CD4-positive, alpha-beta T cell (primary cell): ENCODE results near the gene PTPN12. TPM values are rescaled to one million over a fixed set of nuclear protein-coding genes. Genes with fewer than 3 reads are reported as not detected.

Experiments
- ATAC-seq: fragments of 200-7000 bp; cut with Tn5 transposase; one replicate; pipeline ENCODE4 v1.10.0; 2022; ENCODE audit warnings: mild to moderate bottlenecking; ENCODE audit not compliant: poor library complexity
- CTCF ChIA-PET: fragments of 350-600 bp; sonication (Branson Sonifier 250); formaldehyde crosslinking; loops from one replicate; lab custom pipeline; 2021; ENCODE audit warnings: antibody characterized with exemption, inconsistent platforms; lab: Charles Lee
- POLR2A ChIA-PET: fragments of 350-600 bp; sonication (Branson Sonifier 250); formaldehyde crosslinking; loops from one replicate; lab custom pipeline; 2021; ENCODE audit warnings: antibody characterized with exemption, inconsistent platforms; lab: Charles Lee
- DNase-seq, 14 experiments: peaks; one replicate each; pipeline ENCODE4 v3.0.0-alpha.2; 2013 to 2020; ENCODE audit warnings: mixed read lengths in 2 of 14
- H3K27ac ChIP-seq, 2 donors: one replicate each; pipeline versions ENCODE4 v1.5.1 to v1.7.0; 2013; ENCODE audit warnings: low read length in 2 of 2, low read depth in 1 of 2, mild to moderate bottlenecking in 1 of 2
- H3K27me3 ChIP-seq, 2 experiments: 1 replicate in 1 of 2; 2 replicates in 1 of 2; pipeline versions ENCODE4 v1.6.1 to v1.7.0; 2013; ENCODE audit warnings: low read length in 2 of 2, control low read depth in 1 of 2, mild to moderate bottlenecking in 1 of 2, moderate library complexity in 1 of 2; ENCODE audit not compliant: insufficient read depth in 2 of 2, control insufficient read depth in 1 of 2
- H3K36me3 ChIP-seq: one replicate; pipeline ENCODE4 v1.6.1; 2013; ENCODE audit warnings: low read length, control low read depth; ENCODE audit not compliant: insufficient read depth
- H3K4me1 ChIP-seq: one replicate; pipeline ENCODE4 v1.6.1; 2013; ENCODE audit warnings: low read length, control low read depth; ENCODE audit not compliant: insufficient read depth
- H3K4me3 ChIP-seq: one replicate; pipeline ENCODE4 v1.5.1; 2013; ENCODE audit warnings: mild to moderate bottlenecking, low read length, moderate library complexity
- H3K9me3 ChIP-seq, 2 experiments: 1 replicate in 1 of 2; 2 replicates in 1 of 2; pipeline versions ENCODE4 v1.6.1 to v1.7.0; 2013; ENCODE audit warnings: low read length in 2 of 2, mild to moderate bottlenecking in 2 of 2, control low read depth in 1 of 2, moderate library complexity in 1 of 2; ENCODE audit not compliant: control insufficient read depth in 1 of 2, insufficient read depth in 1 of 2
- H3K27ac Mint-ChIP-seq: one replicate; pipeline ENCODE4 v1.8.0; 2020; ENCODE audit warnings: mixed read lengths
- H3K27me3 Mint-ChIP-seq: one replicate; pipeline ENCODE4 v1.8.0; 2021; ENCODE audit warnings: mixed read lengths
- H3K36me3 Mint-ChIP-seq: one replicate; pipeline ENCODE4 v1.8.0; 2021; ENCODE audit warnings: low read depth, mixed read lengths
- H3K4me1 Mint-ChIP-seq: one replicate; pipeline ENCODE4 v1.8.0; 2021; ENCODE audit warnings: low read depth, mixed read lengths
- H3K4me3 Mint-ChIP-seq: one replicate; pipeline ENCODE4 v1.8.0; 2020; ENCODE audit warnings: mild to moderate bottlenecking, mixed read lengths
- H3K9me3 Mint-ChIP-seq: one replicate; pipeline ENCODE4 v1.8.0; 2020; ENCODE audit warnings: mixed read lengths
- intact Hi-C, 2 experiments: fragments of 100-400 bp; cut with DNase I in 1 of 2; cut with micrococcal nuclease in 1 of 2; formaldehyde crosslinking; loops; one replicate each; pipeline versions ENCODE4 v1.15.1 to v1.9.0; 2023 to 2025; cut with DNase I, micrococcal nuclease
- total RNA-seq, 174 experiments: library from RNA in 2 of 174; stranded (reverse) in 2 of 174; gene quantifications; one replicate each; pipeline ENCODE4 v1.2.3 and lab custom pipeline; 2021 to 2026
- TF ChIP-seq, protein P1 (sequence below): fragments of 200-600 bp; IDR thresholded peaks from one replicate; pipeline ENCODE4 v1.8.0; 2022; ENCODE audit warnings: antibody characterized with exemption, mild to moderate bottlenecking

PTPN12 gene
- total RNA-seq, 2 experiments from 2014 or later = 11.7 to 14.8 TPM

DNA sequence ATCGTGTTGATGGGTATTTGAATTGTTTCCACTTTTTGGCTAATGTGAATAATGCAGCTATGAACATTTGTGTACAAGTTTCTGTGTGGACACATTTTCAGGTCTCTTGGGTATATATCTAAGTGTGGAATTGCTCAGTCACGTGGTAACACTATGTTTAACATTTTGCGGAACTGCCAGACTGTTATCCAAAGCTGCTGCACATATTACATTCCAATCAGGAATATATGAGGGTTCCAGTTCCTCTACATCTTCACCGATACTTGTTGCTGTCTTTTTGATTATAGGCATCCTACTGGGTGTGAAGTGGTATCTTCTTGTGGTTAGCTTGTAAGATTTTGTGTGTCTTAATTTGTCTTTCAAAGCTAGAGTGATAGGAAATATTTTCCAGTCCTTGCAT is 6.8 kb downstream of the PTPN12 start:
- CTCF ChIA-PET = no interaction called here
- H3K27me3 Mint-ChIP-seq = no peaks in the 10 kb centered on the region

DNA sequence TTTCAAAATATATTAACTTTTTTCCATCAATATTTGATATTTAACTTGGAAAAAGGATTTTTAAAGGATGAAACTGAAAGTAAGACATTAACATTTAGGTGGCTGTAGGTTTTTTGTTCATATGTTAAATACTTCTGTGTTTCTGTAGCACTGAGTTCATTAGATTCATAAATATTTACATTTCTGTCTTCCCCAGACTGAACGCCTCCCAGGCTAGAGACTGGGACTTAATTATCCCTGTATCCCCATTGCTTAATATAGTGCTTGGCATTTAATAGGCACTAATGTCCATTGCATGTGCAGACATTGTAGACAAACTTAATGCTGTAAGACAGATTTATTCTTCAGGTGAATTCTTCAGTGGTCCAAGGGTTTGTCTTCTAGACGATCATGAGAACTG is 7.4 kb downstream of the PTPN12 start:
- no peaks in the 10 kb centered on the region for H3K36me3 Mint-ChIP-seq
- Histone ChIP-seq H3K36me3 (no peaks in the 10 kb centered on the region), H3K4me1 (peaks cover 3% of the 10 kb centered on the region), H3K4me3 (no peak overlapping the region), H3K27ac (no peak overlapping the region), H3K9me3 (no peaks in the 10 kb centered on the region), H3K27me3 (no peaks in the 10 kb centered on the region)
- no peaks in the 10 kb centered on the region for H3K9me3 Mint-ChIP-seq
- DNase-seq (no peak), ATAC-seq (no peak)
- no peak overlapping the region for H3K4me3 Mint-ChIP-seq
- H3K27me3 Mint-ChIP-seq = no peaks in the 10 kb centered on the region
- peaks cover 55% of the 10 kb centered on the region for H3K4me1 Mint-ChIP-seq
- no peak overlapping the region for H3K27ac Mint-ChIP-seq
- ChIA-PET POLR2A (interaction anchor here (0.7 kb wide), 1 partner anchor 475 kb away, joined by 3 read pairs; no protein-coding TSS in a partner anchor), CTCF (no interaction called here)
- TF ChIP-seq, protein P1, sequence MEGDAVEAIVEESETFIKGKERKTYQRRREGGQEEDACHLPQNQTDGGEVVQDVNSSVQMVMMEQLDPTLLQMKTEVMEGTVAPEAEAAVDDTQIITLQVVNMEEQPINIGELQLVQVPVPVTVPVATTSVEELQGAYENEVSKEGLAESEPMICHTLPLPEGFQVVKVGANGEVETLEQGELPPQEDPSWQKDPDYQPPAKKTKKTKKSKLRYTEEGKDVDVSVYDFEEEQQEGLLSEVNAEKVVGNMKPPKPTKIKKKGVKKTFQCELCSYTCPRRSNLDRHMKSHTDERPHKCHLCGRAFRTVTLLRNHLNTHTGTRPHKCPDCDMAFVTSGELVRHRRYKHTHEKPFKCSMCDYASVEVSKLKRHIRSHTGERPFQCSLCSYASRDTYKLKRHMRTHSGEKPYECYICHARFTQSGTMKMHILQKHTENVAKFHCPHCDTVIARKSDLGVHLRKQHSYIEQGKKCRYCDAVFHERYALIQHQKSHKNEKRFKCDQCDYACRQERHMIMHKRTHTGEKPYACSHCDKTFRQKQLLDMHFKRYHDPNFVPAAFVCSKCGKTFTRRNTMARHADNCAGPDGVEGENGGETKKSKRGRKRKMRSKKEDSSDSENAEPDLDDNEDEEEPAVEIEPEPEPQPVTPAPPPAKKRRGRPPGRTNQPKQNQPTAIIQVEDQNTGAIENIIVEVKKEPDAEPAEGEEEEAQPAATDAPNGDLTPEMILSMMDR = no peak
- intact Hi-C loops = no loop called here

More for the DNA sequence above, 6.8 kb downstream of the PTPN12 start:
- Mint-ChIP-seq H3K4me1 (peaks cover 54% of the 10 kb centered on the region), H3K36me3 (no peaks in the 10 kb centered on the region), H3K27ac (no peak overlapping the region), H3K9me3 (no peaks in the 10 kb centered on the region), H3K4me3 (no peak overlapping the region)
- H3K4me3 ChIP-seq = no peak overlapping the region
- peak in 1 of 14 experiments; percentile 8 for DNase-seq
- H3K9me3 ChIP-seq = no peaks in the 10 kb centered on the region
- no peaks in the 10 kb centered on the region for H3K27me3 ChIP-seq
- H3K4me1 ChIP-seq = peaks cover 3% of the 10 kb centered on the region
- no peaks in the 10 kb centered on the region for H3K36me3 ChIP-seq
- POLR2A ChIA-PET = no interaction called here
- H3K27ac ChIP-seq = no peak overlapping the region
- intact Hi-C loops = no loop called here
- TF ChIP-seq, protein P1 = no peak
- ATAC-seq = no peak

DNA sequence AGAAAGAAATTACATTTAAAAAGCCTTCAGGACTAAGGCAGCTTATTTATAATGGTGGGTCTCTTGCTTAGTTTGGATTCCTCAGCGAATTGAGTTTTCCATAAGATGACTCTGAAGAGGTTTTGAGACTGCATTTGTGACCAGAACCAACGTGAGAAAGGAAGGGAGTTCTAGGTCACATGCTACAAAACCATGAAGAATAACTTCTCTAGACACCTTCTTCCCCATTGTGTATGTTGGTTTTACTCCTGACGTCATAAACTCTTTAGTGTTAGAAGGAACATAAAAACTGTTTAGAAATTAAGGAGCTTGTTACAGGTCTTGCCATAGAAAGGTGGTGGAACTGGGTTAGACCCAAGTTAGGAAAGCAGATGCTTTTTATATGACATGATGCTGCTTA is 11.1 kb downstream of the PTPN12 start:
- TF ChIP-seq, protein P1 = no peak
- DNase-seq (peak in 3 of 14 experiments; percentile 23 to 29 (median 27)), ATAC-seq (no peak)
- Mint-ChIP-seq H3K27me3 (no peaks in the 10 kb centered on the region), H3K27ac (no peak overlapping the region), H3K4me3 (no peak overlapping the region), H3K4me1 (peaks cover 35% of the 10 kb centered on the region), H3K36me3 (peaks cover 3% of the 10 kb centered on the region), H3K9me3 (peaks cover 3% of the 10 kb centered on the region)
- intact Hi-C loops = no loop called here
- no peaks in the 10 kb centered on the region for H3K27me3 ChIP-seq
- no peaks in the 10 kb centered on the region for H3K9me3 ChIP-seq
- ChIA-PET CTCF (interaction anchor here (1.0 to 1.5 kb wide), 2 partner anchors 11 to 17 kb away, joined by 3 to 4 read pairs; no protein-coding TSS in a partner anchor), POLR2A (interaction anchor here (0.7 kb wide), 1 partner anchor 12 kb away, joined by 3 read pairs; the partner anchor contains the start of gene PTPN12)
- no peak overlapping the region for H3K4me3 ChIP-seq
- no peaks in the 10 kb centered on the region for H3K36me3 ChIP-seq
- H3K4me1 ChIP-seq = no peaks in the 10 kb centered on the region
- H3K27ac ChIP-seq = no peak overlapping the region
